ENCODE data around the gene KCNA10. TPM values are rescaled to one million over a fixed set of nuclear protein-coding genes. Genes with fewer than 3 reads are reported as not detected.

Gene KCNA10
- total and polyA plus RNA-seq, 2 experiments from 2014 or later: not detected

DNA sequence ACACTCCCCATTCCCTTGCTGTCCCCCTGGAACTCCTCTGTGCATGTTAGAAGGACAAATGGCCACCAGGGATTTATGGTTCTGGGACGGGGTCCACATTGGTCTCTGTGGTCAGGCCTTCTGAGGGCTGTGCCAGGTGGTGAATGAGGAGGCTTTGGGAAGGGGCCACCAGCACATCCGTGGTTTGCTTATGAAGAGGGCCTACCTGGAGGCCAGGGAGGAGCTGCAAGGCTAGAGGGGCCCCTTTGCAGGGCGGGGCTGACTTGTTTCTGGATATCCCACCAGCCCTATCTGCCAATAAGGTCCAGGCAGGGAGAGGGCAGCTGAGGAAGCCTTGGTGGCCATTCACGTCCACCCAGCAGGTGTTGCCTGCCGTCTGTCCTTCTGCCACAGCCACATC, 24.9 kb downstream of the KCNA10 start (continued):
- TF ChIP-seq, protein P1, sequence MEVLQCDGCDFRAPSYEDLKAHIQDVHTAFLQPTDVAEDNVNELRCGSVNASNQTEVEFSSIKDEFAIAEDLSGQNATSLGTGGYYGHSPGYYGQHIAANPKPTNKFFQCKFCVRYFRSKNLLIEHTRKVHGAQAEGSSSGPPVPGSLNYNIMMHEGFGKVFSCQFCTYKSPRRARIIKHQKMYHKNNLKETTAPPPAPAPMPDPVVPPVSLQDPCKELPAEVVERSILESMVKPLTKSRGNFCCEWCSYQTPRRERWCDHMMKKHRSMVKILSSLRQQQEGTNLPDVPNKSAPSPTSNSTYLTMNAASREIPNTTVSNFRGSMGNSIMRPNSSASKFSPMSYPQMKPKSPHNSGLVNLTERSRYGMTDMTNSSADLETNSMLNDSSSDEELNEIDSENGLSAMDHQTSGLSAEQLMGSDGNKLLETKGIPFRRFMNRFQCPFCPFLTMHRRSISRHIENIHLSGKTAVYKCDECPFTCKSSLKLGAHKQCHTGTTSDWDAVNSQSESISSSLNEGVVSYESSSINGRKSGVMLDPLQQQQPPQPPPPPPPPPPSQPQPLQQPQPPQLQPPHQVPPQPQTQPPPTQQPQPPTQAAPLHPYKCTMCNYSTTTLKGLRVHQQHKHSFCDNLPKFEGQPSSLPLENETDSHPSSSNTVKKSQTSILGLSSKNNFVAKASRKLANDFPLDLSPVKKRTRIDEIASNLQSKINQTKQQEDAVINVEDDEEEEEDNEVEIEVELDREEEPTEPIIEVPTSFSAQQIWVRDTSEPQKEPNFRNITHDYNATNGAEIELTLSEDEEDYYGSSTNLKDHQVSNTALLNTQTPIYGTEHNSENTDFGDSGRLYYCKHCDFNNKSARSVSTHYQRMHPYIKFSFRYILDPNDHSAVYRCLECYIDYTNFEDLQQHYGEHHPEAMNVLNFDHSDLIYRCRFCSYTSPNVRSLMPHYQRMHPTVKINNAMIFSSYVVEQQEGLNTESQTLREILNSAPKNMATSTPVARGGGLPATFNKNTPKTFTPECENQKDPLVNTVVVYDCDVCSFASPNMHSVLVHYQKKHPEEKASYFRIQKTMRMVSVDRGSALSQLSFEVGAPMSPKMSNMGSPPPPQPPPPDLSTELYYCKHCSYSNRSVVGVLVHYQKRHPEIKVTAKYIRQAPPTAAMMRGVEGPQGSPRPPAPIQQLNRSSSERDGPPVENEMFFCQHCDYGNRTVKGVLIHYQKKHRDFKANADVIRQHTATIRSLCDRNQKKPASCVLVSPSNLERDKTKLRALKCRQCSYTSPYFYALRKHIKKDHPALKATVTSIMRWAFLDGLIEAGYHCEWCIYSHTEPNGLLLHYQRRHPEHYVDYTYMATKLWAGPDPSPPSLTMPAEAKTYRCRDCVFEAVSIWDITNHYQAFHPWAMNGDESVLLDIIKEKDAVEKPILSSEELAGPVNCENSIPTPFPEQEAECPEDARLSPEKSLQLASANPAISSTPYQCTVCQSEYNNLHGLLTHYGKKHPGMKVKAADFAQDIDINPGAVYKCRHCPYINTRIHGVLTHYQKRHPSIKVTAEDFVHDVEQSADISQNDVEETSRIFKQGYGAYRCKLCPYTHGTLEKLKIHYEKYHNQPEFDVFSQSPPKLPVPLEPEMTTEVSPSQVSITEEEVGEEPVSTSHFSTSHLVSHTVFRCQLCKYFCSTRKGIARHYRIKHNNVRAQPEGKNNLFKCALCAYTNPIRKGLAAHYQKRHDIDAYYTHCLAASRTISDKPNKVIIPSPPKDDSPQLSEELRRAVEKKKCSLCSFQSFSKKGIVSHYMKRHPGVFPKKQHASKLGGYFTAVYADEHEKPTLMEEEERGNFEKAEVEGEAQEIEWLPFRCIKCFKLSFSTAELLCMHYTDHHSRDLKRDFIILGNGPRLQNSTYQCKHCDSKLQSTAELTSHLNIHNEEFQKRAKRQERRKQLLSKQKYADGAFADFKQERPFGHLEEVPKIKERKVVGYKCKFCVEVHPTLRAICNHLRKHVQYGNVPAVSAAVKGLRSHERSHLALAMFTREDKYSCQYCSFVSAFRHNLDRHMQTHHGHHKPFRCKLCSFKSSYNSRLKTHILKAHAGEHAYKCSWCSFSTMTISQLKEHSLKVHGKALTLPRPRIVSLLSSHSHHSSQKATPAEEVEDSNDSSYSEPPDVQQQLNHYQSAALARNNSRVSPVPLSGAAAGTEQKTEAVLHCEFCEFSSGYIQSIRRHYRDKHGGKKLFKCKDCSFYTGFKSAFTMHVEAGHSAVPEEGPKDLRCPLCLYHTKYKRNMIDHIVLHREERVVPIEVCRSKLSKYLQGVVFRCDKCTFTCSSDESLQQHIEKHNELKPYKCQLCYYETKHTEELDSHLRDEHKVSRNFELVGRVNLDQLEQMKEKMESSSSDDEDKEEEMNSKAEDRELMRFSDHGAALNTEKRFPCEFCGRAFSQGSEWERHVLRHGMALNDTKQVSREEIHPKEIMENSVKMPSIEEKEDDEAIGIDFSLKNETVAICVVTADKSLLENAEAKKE (CRISPR knock-in tag; IDR thresholded peaks at IDR 0.05): no peak
- no peak for TF ChIP-seq CREB1 (CRISPR knock-in tag; IDR thresholded peaks at IDR 0.05; ENCODE audit: low read depth)
- no peak for TF ChIP-seq POLR2AphosphoS5 (IDR thresholded peaks at IDR 0.05; ENCODE audit: low read depth)
- TF ChIP-seq STAT1 (IDR thresholded peaks at IDR 0.05; ENCODE audit: unreplicated experiment): no peak
- no peak for TF ChIP-seq ZNF114 (CRISPR knock-in tag; IDR thresholded peaks at IDR 0.05)
- TF ChIP-seq ZNF331 (CRISPR knock-in tag; IDR thresholded peaks at IDR 0.05; ENCODE audit: low read depth): no peak
- no peak for TF ChIP-seq REST (IDR thresholded peaks at IDR 0.05; ENCODE audit: unreplicated experiment)
